GM19463 (cell line): ENCODE results near the gene CLPSL2.

Source experiments
- ATAC-seq: cut with Tn5 transposase; IDR thresholded peaks from one replicate; pipeline ENCODE4 v1.9.1; 2021; ENCODE audit warnings: mild to moderate bottlenecking, moderate library complexity; ENCODE audit not compliant: unreplicated experiment

The CLPSL2 gene

GRCh38 chr6:35786272-35786671 lies 9.9 kb downstream of the CLPSL2 start:
- no peak for ATAC-seq

- no peak for ATAC-seq
Measured at GRCh38 chr6:35786810-35787209, 10.4 kb downstream of the CLPSL2 start.

GRCh38 chr6:35787266-35788218 lies 11.1 kb downstream of the CLPSL2 start:
- ATAC-seq = no peak

GRCh38 chr6:35788423-35788982 lies 12.1 kb downstream of the CLPSL2 start:
- ATAC-seq = no peak

- no peak for ATAC-seq
Measured at GRCh38 chr6:35790683-35791082, 14.3 kb downstream of the CLPSL2 start.

GRCh38 chr6:35794536-35795452 lies 18.4 kb downstream of the CLPSL2 start:
- ATAC-seq = no peak

GRCh38 chr6:35795453-35796071 lies 19.2 kb downstream of the CLPSL2 start:
- no peak for ATAC-seq

- no peak for ATAC-seq
Measured at GRCh38 chr6:35796236-35796635, 19.8 kb downstream of the CLPSL2 start.

GRCh38 chr6:35797837-35798526 lies 21.6 kb downstream of the CLPSL2 start:
- no peak for ATAC-seq

GRCh38 chr6:35798706-35799105 lies 22.3 kb downstream of the CLPSL2 start:
- no peak for ATAC-seq

GRCh38 chr6:35801148-35801547 lies 24.8 kb downstream of the CLPSL2 start:
- ATAC-seq = no peak

- ATAC-seq = no peak
Measured at GRCh38 chr6:35804996-35805736, 28.8 kb downstream of the CLPSL2 start, which contains the start of gene LHFPL5. Gene LHFPL5, plus strand, starts transcription at chr6:35805352. Its CDS starts 319 bp downstream, at chr6:35805671.

- ATAC-seq = no peak
Measured at GRCh38 chr6:35808688-35809087, 32.3 kb downstream of the CLPSL2 start.

GRCh38 chr6:35809809-35810208 lies 33.4 kb downstream of the CLPSL2 start:
- ATAC-seq = no peak

GRCh38 chr6:35810971-35811698 lies 34.7 kb downstream of the CLPSL2 start:
- ATAC-seq = no peak

GRCh38 chr6:35811699-35811995 lies 35.2 kb downstream of the CLPSL2 start:
- ATAC-seq = no peak

- no peak for ATAC-seq
Measured at GRCh38 chr6:35817515-35817914, 41.1 kb downstream of the CLPSL2 start.

GRCh38 chr6:35823601-35824000 lies 47.2 kb downstream of the CLPSL2 start:
- no peak for ATAC-seq
